Pancreas (tissue), 10 donors: ENCODE measurements around the gene TCP11. TPM values are rescaled to one million over a fixed set of nuclear protein-coding genes. Genes with fewer than 3 reads are reported as not detected.

Experiments
- ATAC-seq, 4 donors: fragments of 200-7000 bp; cut with Tn5 transposase; one replicate each; pipeline versions ENCODE4 v1.8.0 to v1.9.1; 2020; ENCODE audit warnings: mild to moderate bottlenecking in 4 of 4, moderate library complexity in 4 of 4
- DNase-seq, 6 donors: peaks; one replicate each; pipeline ENCODE4 v3.0.0-alpha.2; 2020
- FAIRE-seq: peaks from 2 replicates; lab custom pipeline; 2012; peaks lifted over from hg19 to GRCh38; lab: Jason Lieb, UNC
- H3K27ac ChIP-seq, 4 donors: fragments of 200-600 bp; sonication (generic); 1 replicate in 3 of 4; 2 replicates in 1 of 4; pipeline versions ENCODE4 v1.5.0 to v1.8.0; 2020
- H3K27me3 ChIP-seq, 4 donors: fragments of 200-600 bp; one replicate each; pipeline ENCODE4 v1.8.0; 2021
- H3K36me3 ChIP-seq, 3 donors: fragments of 200-600 bp; sonication (generic) in 1 of 3; one replicate each; pipeline versions ENCODE4 v1.5.0 to v1.8.0; 2020 to 2021
- H3K4me1 ChIP-seq, 3 donors: fragments of 200-600 bp; one replicate each; pipeline ENCODE4 v1.8.0; 2021
- H3K4me3 ChIP-seq, 4 donors: fragments of 200-600 bp; sonication (generic) in 2 of 4; one replicate each; pipeline versions ENCODE4 v1.5.0 to v1.8.0; 2020 to 2021
- H3K9me3 ChIP-seq, 4 donors: fragments of 200-600 bp; one replicate each; pipeline ENCODE4 v1.8.0; 2021
- CTCF ChIP-seq, 4 donors: fragments of 200-600 bp; sonication (generic) in 3 of 4; IDR thresholded peaks; one replicate each; pipeline versions ENCODE4 v1.5.0 to v1.8.0; 2021; ENCODE audit warnings: antibody characterized with exemption in 4 of 4
- WGBS, 2 donors: extraction: QIAGEN DNeasy Blood & Tissue Kit; methylation state at CpG; one replicate each; pipeline ENCODE4 v1.1.7; 2013; 5-methylcytosine and 5-hydroxymethylcytosine counted together
- intact Hi-C, 3 donors: fragments of 100-400 bp; cut with DNase I; formaldehyde crosslinking; loops; one replicate each; pipeline versions ENCODE4 v1.11.1 to v1.14.2; 2022
- polyA plus RNA-seq, 2 donors: library from polyadenylated mRNA; stranded (reverse); fragments of 200-250 nt; gene quantifications; one replicate each; pipeline ENCODE4 v1.2.3, GENCODE V29; 2013
- total RNA-seq, 6 donors: library from RNA; stranded (reverse); fragmentation: NEBNext Ultra II Directional in 4 of 6; extraction: Animal tissue kit (Norgen Biotek cat#: 25700) in 4 of 6; gene quantifications; one replicate each; pipeline versions ENCODE4 v1.2.1 to v1.2.4, GENCODE V29; 2021 to 2023
- donor health status: healthy with polysubstance abuse.
- donor health status: DM: no; HTN: no; CAD: no; lungs with moderate emphysema.
- donor health status: DM: no; HTN: no; CAD: no.
- donor health status: control.
- donor health status: control.
- donor health status: Bipolar disorder and iron deficiency.
- donor health status: DM: yes; HTN: yes; CAD: no.
- donor health status: DM: no; HTN: no; CAD: no.
- donor health status: DM: no; HTN: no; CAD: no.
- donor health status: DM: yes; HTN: yes; CAD: no.

Gene TCP11
- total and polyA plus RNA-seq, 8 donors, result 0.14 to 0.34 TPM; not detected in 6

- Histone ChIP-seq H3K9me3 (no peaks in the 10 kb centered on the region), H3K27me3 (no peaks in the 10 kb centered on the region), H3K36me3 (no peaks in the 10 kb centered on the region), H3K27ac (no peak overlapping the region), H3K4me3 (no peak overlapping the region), H3K4me1 (no peaks in the 10 kb centered on the region)
- 73 to 79% methylated on average over 3 of the region's 3 CpGs for WGBS, 2 donors
- no peak for FAIRE-seq
- TF ChIP-seq CTCF (IDR thresholded peaks at IDR 0.05), result no peak
- no peak for DNase-seq
- intact Hi-C loops, result no loop called here
- no peak for ATAC-seq
Measured at GRCh38 chr6:35176301-35177024, 35.3 kb upstream of the TCP11 start.

GRCh38 chr6:35174501-35174900 is 33.4 kb upstream of the TCP11 start:
- 88 to 91% methylated on average over 4 of the region's 4 CpGs for WGBS, 2 donors
- DNase-seq, result no peak

GRCh38 chr6:35174088-35174434 is 32.9 kb upstream of the TCP11 start:
- WGBS, 2 donors, result 65 to 78% methylated on average over 2 of the region's 2 CpGs
- no peak for FAIRE-seq
- ATAC-seq, result no peak

More at GRCh38 chr6:35174501-35174900, 33.4 kb upstream of the TCP11 start:
- FAIRE-seq, result no peak
- Histone ChIP-seq H3K4me3 (no peak overlapping the region), H3K36me3 (no peaks in the 10 kb centered on the region), H3K4me1 (no peaks in the 10 kb centered on the region), H3K27ac (no peak overlapping the region), H3K27me3 (no peaks in the 10 kb centered on the region), H3K9me3 (no peaks in the 10 kb centered on the region)
- ATAC-seq, result no peak
- intact Hi-C loops, result no loop called here
- no peak for TF ChIP-seq CTCF (IDR thresholded peaks at IDR 0.05)

GRCh38 chr6:35173427-35174087 is 32.4 kb upstream of the TCP11 start:
- no peaks in the 10 kb centered on the region for H3K9me3 ChIP-seq
- 65 to 69% methylated on average over 7 of the region's 7 CpGs for WGBS, 2 donors
- no peak overlapping the region for H3K4me3 ChIP-seq
- no peak for FAIRE-seq
- H3K27me3 ChIP-seq, result no peaks in the 10 kb centered on the region
- no peaks in the 10 kb centered on the region for H3K36me3 ChIP-seq
- H3K27ac ChIP-seq, result no peak overlapping the region
- DNase-seq, result no peak
- H3K4me1 ChIP-seq, result no peaks in the 10 kb centered on the region
- ATAC-seq, result no peak
- intact Hi-C loops, result no loop called here
- TF ChIP-seq CTCF (IDR thresholded peaks at IDR 0.05), result no peak

More at GRCh38 chr6:35174088-35174434, 32.9 kb upstream of the TCP11 start:
- no peaks in the 10 kb centered on the region for H3K27me3 ChIP-seq
- H3K4me3 ChIP-seq, result no peak overlapping the region
- no peak overlapping the region for H3K27ac ChIP-seq
- no peak for TF ChIP-seq CTCF (IDR thresholded peaks at IDR 0.05)
- H3K4me1 ChIP-seq, result no peaks in the 10 kb centered on the region
- DNase-seq, result no peak
- no peaks in the 10 kb centered on the region for H3K9me3 ChIP-seq
- intact Hi-C loops, result no loop called here
- no peaks in the 10 kb centered on the region for H3K36me3 ChIP-seq

DNA sequence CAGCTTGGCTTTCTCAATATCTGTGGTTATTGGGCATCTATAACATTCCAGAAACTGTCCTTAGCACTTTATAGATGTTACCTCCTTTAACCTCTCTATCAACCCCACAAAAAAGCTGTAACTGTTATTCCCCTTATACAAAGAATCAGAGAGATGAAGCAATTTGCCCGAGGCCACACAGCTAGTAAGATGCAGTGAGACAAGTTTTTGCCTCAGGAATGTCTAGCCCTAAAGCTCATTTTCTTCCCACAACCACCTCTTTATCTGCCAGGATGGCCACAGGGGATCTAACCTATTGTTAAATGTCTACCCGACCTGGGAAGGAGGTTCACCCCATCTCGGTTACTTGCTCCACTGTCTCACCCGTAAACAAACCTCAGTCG is 31.9 kb upstream of the TCP11 start:
- Histone ChIP-seq H3K4me3 (no peak overlapping the region), H3K36me3 (no peaks in the 10 kb centered on the region), H3K4me1 (no peaks in the 10 kb centered on the region), H3K9me3 (no peaks in the 10 kb centered on the region), H3K27me3 (no peaks in the 10 kb centered on the region), H3K27ac (no peak overlapping the region)
- FAIRE-seq (no peak), ATAC-seq (no peak), DNase-seq (no peak)
- no peak for TF ChIP-seq CTCF (IDR thresholded peaks at IDR 0.05)
- intact Hi-C loops, result no loop called here
- 62 to 63% methylated on average over 5 of the region's 5 CpGs for WGBS, 2 donors
